Embryonic facial prominence (tissue), 1 donor: ENCODE data around the gene NELFA.

Source experiments
- DNase-seq: peaks from one replicate; pipeline ENCODE4 v3.0.0-alpha.2; 2016; ENCODE audit errors: extremely low spot score

NELFA gene

DNA sequence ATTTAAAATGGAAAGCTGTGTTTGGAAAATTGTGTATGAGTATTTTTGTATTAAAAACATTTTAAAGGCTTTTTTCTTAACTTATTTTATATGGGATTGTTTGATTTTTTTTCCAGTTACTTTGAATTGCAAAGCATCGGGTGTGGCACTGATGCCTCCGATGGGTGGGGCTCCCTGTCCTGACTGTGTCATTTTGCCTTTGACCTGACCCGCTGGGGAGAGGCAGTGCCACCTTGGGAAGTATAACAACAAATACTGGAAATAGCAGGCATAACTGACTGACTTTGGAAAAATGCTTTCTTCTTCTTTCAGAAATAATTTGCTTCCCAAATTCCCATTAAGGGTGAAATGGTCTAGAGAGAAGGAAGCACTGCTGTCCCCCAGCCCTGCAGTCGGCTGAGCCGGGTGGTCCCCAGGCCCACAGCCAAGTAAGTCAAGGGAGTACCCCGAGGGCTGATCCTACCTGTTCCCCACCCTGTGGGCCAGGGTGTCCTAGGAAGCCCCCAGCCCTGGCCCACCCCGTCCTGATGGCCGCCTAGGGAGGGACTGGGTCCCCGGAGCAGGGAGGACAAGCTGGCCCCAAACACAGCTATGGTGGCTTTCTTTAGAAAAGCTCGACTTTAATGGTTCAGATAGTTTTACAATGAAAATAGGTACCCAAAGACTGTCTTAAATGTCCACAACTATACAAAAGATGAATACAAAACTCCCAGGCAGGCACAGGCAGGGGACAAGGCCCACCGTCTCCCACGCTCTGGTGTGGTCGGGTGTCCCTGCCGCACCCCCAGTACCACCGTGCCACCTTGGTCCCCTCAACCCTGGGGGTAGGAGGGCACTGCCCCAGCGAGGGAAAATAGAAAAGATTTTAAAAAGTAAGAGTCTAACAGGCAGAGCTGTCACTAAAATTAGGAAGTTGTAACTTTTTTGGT lies 26.4 kb downstream of the NELFA start:
- no peak for DNase-seq

DNA sequence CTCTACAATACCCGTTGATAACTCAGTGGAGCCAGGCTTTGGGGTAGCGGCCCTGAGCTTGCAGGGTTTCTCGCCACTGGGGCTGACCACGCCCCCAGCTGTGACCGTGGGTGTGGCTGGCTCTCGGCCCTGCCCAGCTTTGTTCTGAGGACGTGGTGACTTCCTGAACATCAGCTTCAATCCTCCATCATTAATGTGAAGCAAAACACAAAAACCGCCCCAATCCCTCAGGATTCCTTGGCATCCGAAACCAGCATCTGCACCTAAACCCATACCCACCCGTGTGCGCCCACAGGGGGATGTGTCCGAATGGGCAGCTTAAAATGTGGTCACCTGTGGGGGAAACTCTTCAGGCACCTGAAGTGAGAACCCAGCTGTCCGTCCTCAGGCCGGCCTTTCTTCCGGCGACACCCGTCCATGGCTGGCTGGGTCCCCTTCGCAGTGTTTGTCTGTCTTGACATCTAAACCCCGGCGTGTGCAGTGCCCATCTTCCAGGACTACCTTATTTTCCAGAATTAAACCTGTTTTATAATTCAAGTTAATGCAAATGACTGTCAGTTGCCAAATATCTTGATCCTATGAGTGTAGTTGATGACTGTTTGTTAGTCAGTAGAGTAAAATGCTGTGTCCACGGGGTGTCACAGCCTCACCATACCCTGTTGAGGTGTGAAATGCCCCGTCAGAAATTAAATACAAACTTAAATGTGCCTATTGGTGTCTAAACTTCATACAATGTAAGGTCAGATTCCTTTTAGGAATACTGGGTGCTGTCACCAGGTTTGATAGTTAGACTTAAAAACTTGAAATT lies 27.3 kb downstream of the NELFA start:
- no peak for DNase-seq

DNA sequence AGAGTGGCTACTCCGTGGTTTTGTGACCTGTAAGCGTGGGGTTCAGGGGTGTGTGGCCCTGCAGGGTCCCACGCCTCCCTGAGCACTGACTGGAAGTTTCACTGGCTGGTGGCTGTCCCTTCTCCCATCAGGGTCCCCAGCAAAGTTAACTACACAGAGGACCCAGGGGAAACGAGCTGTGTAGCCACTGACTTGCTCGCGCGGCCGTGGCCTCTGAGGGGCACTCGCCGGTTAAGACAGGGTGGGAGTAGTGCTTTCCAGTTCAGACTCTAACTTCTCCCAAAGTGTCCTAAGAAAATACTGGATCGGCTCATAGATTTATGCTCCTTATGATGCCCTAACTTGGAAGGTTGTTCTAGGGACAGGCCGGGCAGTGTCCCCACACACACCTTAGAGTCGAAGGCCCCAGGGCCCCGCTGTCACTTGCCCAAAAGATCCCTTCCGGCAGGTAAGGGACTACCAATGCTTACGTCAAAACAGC lies 28.2 kb downstream of the NELFA start:
- DNase-seq = no peak

DNA sequence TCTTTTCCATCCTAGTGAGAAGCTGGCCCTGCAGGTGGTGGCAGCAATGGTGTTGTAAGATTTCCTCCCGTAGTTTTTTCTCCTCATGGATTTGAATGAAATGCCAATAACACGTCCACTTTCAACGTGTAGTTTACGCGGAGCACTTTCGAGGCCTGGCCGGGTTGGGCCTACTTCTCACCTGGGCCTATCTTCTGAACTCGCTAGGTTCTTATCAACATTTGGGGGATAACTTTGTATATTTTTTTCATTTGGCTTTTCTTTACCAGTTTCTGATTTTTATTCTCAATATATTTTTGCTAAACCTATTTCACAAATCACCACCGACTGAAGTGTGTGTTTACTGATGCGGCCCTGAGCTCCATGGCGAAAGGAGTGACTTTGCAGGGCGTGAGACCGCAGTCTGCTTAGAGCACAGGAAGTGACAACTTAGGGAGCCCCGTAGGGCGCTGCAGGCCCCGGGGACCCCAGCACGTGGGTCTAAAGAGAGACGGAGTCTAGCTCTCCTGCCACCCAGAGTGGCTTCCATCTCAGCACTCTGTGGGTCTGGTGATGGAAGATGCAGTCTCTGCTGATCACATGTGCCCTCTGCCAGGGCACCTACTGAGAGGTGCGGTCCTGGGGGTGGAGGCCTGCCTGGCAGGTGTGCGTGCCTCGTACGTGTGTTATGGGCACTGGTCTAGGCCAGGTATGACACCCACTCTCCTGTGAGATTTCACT lies 29.1 kb downstream of the NELFA start:
- no peak for DNase-seq

DNA sequence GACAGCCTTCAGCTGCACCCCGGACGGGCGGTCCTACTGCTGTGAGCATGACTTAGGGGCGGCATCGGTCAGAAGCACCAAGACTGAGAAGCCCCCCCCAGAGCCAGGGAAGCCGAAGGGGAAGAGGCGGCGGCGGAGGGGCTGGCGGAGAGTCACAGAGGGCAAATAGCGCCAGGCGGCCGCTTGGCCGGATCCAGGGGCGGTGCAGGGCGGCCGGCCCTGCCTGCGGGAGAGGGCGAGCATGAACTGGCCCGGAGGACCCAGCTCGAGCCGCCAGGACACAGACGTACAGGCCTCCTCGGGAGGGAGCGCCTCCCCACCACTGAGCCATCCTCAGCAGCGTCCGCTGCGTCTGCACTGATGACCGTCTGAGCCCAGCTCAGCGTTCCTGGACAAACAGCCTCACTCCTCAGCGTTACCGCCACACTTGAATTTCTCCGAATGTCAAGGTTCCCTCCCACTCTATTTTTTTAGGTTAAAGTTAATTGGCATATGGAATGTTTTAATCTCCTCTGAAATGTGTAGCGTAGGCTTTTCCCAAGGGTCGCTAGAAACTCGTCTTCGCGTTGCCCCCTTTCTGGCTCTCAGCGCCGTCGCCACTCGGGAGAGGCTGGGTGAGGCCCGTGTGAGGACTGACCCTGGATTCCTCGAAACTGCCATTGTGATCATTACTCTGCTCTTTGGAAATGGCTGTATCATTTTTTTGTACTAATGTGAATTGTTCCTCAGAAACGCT lies 29.9 kb downstream of the NELFA start:
- no peak for DNase-seq

DNA sequence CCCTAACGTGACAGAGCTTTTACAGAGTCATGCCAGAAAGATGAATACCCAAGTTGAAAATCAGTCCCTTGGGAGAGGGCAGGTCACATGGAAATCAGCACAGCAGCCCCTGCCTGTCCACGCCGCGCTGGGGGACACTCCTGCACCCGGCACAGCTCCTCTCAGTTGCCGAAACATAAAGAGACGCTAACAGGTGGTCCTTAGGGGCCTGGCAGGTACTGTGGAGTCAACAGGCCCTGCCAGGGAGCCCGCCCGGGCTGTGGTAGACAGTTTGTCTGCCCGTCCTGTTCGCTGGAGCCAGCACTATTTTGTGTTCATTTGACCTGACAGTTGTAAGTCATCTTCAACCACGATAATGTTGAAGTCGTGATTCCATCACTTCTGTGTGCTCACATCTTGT lies 30.5 kb downstream of the NELFA start:
- DNase-seq = no peak

GRCh38 chr4:1976416-1977352 lies 32.1 kb downstream of the NELFA start:
- no peak for DNase-seq

DNA sequence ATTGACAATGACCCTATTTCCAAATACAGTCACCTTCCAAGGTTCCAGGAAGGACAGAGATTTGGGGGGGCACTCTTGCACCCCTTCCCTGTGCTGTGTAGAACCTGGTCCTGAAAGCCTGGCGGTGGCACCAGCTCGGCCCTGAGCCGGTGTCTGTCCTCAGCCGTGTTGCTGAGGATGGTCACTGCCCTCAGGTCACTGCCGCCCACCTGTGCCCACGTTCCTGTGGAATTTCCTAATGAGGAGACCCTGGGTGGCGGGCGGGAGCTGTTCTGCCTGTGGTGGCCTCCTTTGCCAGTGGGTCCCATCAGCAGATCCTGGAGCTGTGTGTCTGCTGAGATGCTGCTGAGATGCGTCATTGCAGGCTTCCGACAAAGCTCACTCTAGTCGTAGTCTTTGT lies 32.9 kb downstream of the NELFA start:
- DNase-seq = no peak

GRCh38 chr4:1975391-1975801 lies 33.4 kb downstream of the NELFA start:
- no peak for DNase-seq

- DNase-seq = no peak
Measured at GRCh38 chr4:1974840-1975239, 33.9 kb downstream of the NELFA start.

- DNase-seq = no peak
Measured at GRCh38 chr4:1973661-1974060, 35.1 kb downstream of the NELFA start.

- DNase-seq = no peak
Measured at GRCh38 chr4:1973218-1973617, 35.6 kb downstream of the NELFA start.

GRCh38 chr4:1972414-1972813 lies 36.4 kb downstream of the NELFA start:
- DNase-seq = no peak

DNA sequence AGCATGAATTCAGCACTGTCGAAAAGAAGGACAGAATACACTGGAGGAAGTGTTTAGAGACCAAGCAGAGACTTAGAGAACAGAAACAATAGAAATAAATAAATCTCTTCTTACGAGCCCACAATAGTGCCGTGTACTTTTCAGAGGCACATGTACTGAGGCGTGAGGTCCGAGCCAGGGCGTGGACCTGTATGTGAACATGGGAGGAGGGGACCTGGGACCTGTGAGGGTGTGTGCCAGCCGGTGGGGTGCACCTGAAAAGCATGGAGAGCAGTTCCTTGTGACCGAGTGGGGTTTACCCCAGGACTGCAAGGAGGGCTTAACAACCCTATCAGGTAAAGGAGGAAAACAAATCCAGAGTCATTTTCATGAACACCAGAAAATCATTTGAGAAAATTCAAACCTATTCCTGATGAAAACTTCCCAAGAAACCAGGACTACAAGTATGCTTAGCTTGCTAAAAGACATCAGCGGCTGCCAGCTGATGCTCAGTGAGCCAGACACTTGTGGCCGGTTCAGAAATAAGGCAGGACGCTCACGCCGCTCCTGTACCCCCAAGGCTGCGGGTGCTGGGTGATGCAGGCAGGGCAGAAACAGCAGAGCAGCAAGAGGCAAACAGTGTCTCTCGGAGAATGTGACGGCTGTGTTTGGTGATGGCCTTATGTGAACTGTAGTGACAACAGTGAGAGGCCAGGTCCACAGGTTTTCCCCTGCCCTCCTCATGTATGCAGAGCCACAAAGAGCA lies 37.1 kb downstream of the NELFA start:
- DNase-seq = no peak

- no peak for DNase-seq
Measured at GRCh38 chr4:1970926-1971325, 37.8 kb downstream of the NELFA start.

GRCh38 chr4:1969928-1970723 lies 38.6 kb downstream of the NELFA start:
- DNase-seq = no peak

GRCh38 chr4:1968686-1969295 lies 40.0 kb downstream of the NELFA start:
- DNase-seq = no peak

- no peak for DNase-seq
Measured at GRCh38 chr4:1967512-1968149, 41.1 kb downstream of the NELFA start.
